ENCODE results near the gene EXOC8.

- TF ChIP-seq CTCF (IDR thresholded peaks at IDR 0.05; ENCODE audit: insufficient read depth, low read depth, low read length) = no peak
- TF ChIP-seq EZH2 (IDR thresholded peaks at IDR 0.05; ENCODE audit: insufficient read depth, low read length) = no peak
Measured at GRCh38 chr1:231337472-231338269, at the start of gene EXOC8.

Measured in astrocyte (in vitro differentiated cells and primary cell).